Hindlimb muscle (tissue), 1 donor: ENCODE measurements around the gene RNF111. TPM values are rescaled to one million over a fixed set of nuclear protein-coding genes. Genes with fewer than 3 reads are reported as not detected.
"Not testable (repeated sequence)": the region's sequence is repeated elsewhere in the genome, so short reads cannot be mapped to it uniquely, and the experiment has no call there.

Experiments
- DNase-seq: peaks from one replicate; pipeline ENCODE4 v3.0.0-alpha.2; 2013
- polyA plus RNA-seq: library from polyadenylated mRNA; unstranded; fragments of 120-200 nt; gene quantifications from one replicate; pipeline ENCODE4 v1.2.1, GENCODE V29; 2013; ENCODE audit not compliant: insufficient read length

Gene RNF111
- polyA plus RNA-seq, 1 donor: 28.8 TPM

- DNase-seq: no peak
Observed at GRCh38 chr15:59063042-59063441, 75.6 kb downstream of the RNF111 start.

- no peak for DNase-seq
Observed at GRCh38 chr15:59069430-59069829, 82.0 kb downstream of the RNF111 start.

GRCh38 chr15:59074607-59075006 is 87.1 kb downstream of the RNF111 start:
- DNase-seq: no peak

GRCh38 chr15:59087731-59088130 is 100.3 kb downstream of the RNF111 start:
- DNase-seq: no peak

DNA sequence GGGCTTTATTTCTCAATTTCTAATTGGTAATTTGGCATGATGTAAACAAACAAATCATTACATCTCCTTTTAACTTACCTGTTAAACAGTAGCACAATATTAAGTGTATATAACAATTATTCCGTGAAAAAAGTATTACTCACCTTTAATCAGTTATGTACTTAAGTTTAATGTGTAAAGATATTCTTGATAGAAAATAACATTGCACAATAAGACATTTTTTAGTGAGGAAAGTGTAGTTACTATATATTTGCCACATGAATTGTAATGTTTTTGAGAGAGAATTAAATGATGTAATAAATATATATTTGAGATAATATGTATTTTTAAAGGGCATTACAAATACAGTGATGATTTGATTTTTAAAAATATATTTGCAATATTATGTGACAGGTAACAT is 106.6 kb downstream of the RNF111 start:
- no peak for DNase-seq

DNA sequence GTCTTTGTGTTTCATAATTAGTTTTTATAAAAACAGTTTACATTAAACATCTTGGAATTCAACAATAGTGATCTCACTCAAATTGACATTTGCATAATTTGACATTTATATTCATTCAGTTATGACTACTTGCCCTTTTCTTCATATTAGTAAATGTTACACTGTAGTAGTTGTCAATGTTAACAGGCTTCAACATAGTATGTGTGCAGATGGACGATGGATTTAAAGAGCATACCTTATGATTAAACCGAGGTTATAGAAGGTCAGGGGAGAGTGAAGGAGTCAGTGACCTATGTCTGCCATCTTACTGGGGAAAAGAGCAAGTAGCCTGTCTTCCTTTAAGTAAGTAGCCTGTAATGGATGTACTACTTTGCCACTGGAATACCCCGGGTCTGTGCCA is 109.0 kb downstream of the RNF111 start:
- no peak for DNase-seq

DNA sequence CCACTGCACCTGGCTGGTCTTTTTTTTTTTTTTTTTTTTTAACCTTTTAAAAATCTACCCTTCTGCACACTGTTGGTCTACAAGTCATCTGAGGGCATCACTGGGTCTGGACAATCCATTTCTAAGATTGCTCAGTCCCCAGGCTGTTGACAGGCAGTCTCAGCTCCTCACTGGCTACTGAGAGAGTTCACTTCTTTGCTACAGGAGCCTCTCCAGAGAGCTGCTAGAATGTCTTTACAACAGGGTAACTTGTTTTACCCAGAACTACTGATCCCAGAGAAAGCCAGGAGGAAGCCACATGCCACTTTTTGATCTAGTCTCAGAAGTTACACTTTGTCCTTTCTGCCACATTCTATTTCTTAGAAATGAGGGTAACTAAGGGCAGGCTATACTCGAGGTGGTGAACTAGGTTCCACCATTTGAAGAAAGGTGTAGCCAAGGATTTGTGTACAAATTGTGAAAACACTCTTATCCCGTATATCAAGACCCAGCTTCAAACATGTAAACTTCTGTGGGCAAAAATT is 111.8 kb downstream of the RNF111 start:
- no peak for DNase-seq

DNA sequence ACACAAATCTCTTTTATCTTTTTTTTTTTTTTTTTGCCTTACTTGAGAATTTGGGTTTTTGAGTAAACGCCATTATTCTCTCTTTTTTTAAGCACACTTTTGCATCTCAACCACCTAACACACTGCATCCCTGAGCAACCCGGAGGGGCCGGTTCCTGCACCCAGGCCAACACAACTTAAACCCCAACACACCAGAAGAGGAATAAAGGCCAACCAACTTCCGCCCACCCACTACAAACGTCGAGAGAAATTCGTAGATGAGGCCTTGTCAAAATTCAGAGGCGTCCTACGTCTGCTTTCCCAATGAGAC is 117.1 kb downstream of the RNF111 start:
- no peak for DNase-seq

DNA sequence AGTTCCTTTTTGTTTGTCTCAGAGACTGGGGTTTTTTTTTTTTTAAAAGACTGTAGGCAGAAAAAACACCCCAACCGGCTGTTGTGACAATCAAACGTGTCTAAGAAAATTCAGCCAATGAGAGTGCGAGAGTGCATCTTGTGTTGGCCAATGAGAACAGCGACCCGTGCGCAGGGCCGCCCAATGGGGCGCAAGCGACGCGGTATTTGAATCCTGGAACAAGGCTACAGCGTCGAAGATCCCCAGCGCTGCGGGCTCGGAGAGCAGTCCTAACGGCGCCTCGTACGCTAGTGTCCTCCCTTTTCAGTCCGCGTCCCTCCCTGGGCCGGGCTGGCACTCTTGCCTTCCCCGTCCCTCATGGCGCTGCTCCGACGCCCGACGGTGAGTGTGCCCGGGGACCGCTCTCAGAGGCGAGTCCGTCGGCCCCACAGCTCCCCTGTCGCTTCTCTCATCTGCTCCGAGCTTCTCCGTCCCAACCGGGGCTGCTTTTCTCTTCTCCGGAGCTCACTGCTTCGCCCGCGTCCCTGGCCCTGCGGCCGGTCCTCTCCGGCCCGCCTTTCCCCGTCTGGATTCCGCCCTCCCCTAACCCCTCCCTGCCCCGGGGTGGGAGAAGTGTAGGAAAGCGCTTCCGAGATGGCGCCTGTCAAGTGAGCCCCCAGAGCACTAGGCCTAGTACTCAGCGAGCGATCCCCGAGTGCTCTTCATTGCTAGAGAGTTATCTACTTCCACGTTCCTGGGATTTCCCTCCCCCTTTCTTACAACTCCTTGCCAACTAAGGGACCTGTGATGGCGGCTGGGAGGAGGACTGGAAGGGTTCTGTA is 117.7 kb downstream of the RNF111 start, which contains the start of gene CCNB2:
CCNB2 (plus strand) TSS at position 235 of the 821 bp plus-strand sequence; CDS start at position 358, 123 bp downstream.
- DNase-seq: peak; percentile 93

DNA sequence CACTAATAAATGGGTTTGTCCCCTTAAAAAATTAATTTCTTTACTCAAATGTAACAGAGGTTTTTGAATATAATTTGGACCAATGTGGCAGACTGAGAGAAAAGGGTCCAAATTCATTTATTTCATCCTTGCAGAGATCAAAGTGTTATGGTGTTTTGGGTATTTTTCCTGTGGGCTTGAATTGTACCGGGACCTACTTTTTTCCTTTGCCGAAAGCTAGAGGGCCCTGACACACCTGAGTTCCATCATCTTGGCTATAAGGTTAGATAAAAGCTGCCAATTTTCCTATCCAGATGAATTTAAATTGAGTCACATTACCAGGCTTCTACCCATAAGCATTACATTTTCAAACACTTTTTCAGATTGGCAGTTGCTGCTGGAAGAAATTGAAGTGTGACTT is 118.4 kb downstream of the RNF111 start:
- peak; percentile 22 for DNase-seq

GRCh38 chr15:59111251-59111650 is 123.8 kb downstream of the RNF111 start:
- no peak for DNase-seq

- DNase-seq: no peak
Observed at GRCh38 chr15:59115047-59115446, 127.6 kb downstream of the RNF111 start.

DNA sequence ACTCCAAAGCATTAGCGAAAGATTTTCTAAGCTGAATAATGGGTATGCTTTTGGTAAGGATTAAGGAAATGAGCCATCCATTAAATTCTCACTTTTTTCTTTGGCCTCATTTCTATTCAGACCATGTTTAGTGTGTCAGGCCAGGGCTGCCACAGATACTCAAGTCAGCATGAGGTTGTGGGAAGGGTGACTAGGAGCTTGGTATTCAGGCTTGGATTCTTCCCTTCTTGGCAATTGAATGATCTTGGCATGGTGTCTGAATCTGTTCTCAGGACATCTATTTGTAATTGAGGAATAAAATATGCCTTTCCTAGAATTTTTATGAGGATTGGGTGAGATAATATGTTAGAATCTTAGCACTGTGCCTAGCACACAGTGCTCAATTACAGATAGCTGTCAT is 128.7 kb downstream of the RNF111 start:
- DNase-seq: no peak

GRCh38 chr15:59116771-59117170 is 129.3 kb downstream of the RNF111 start:
- DNase-seq: no peak

- no peak for DNase-seq
Observed at GRCh38 chr15:59119625-59120024, 132.2 kb downstream of the RNF111 start.

DNA sequence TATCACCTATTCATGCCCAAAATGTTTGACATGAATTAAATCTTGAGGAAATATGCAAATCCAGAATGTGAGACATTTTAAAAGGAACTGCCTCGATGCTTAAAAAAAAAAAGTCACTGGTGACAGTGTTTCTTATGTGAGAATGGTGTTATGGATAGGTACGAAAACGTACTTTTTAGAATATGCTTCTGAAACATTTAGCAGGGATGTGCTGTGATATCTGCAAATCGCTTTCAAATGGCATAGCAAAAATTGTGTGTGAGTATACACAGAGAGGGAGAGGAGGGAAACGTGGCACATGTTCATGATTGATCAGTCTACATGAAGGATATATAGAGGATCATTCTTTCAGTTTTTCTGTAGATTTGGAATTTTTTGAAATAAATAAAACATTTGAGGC is 133.5 kb downstream of the RNF111 start:
- no peak for DNase-seq

GRCh38 chr15:59124261-59124660 is 136.8 kb downstream of the RNF111 start:
- no peak for DNase-seq

GRCh38 chr15:59125683-59126082 is 138.2 kb downstream of the RNF111 start:
- not testable (repeated sequence) for DNase-seq

DNA sequence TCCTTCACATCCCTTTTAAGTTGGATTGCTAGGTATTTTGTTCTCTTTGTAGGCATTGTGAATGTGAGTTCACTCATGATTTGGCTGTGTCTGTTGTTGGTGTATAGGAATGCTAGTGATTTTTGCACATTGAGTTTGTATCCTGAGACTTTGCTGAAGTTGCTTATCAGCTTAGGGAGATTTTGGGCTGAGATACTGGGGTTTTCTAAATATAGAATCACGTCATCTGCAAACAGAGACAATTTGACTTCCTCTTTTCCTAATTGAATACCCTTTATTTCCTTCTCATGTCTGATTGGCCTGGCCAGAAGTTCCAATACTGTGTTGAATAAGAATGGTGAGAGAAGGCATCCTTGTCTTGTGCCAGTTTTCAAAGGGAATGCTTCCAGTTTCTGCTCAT is 139.8 kb downstream of the RNF111 start:
- not testable (repeated sequence) for DNase-seq

DNA sequence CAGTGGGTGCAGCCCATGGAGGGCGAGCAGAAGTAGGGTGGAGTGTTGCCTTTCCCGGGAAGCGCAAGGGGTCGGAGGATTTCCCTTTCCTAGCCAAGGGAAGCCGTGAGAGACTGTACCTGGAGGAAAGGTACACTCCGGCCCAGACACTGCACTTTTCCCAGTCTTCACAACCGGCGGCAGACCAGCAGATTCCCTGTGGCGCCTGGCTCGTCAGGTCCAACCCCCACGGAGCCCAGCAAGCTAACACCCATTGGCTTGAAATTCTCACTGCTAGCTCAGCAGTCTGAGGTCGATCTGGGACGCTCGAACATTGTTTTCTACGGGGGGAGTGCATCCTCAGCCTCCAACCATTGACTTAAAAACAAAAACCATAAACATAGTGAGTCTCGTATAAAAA is 144.0 kb downstream of the RNF111 start:
- DNase-seq: no peak

- DNase-seq: peak; percentile 46
Observed at GRCh38 chr15:59131969-59132562, 144.6 kb downstream of the RNF111 start.

GRCh38 chr15:59133929-59134427 is 146.5 kb downstream of the RNF111 start:
- no peak for DNase-seq

DNA sequence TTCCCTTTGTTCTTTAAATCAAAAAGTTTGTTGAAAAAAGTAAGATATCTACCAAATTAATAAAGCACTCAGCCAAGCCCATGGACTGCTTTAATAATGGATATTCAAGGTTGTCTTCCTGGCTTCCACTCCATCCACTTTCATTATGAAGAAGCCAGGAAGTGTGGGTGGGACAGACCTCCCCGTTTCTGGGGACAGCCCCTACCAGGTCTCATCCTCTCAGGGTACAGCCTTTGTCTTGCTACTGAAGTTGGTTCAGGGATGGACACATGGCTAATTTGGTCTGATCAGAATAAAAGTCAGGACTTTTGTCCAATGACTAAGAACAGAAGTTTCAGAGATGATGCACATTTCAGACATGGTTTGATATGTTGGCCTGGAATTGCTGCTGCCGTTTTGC is 150.1 kb downstream of the RNF111 start:
- DNase-seq: no peak

GRCh38 chr15:59138243-59138642 is 150.8 kb downstream of the RNF111 start:
- DNase-seq: no peak
